HFF-Myc (cell line): ENCODE results near the gene ANKRD36C.
"Not testable (repeated sequence)": the region's sequence is repeated elsewhere in the genome, so short reads cannot be mapped to it uniquely, and the experiment has no call there.

ENCODE experiments used
- DNase-seq: peaks from one replicate; pipeline ENCODE4 v3.0.0-alpha.2; 2011; ENCODE audit warnings: low read depth; ENCODE audit errors: extremely low read depth
- H3K4me3 ChIP-seq: replicated peaks from 2 replicates; pipeline ENCODE4 v1.5.1; 2011; ENCODE audit warnings: low read depth, mild to moderate bottlenecking, control low read depth, low read length
- TF ChIP-seq, protein P1 (sequence below): IDR thresholded peaks from 2 replicates; pipeline ENCODE4 v1.5.1; 2012; ENCODE audit warnings: mild to moderate bottlenecking, low read depth, low read length, control low read depth; ENCODE audit errors: missing control alignments

Gene ANKRD36C

DNA sequence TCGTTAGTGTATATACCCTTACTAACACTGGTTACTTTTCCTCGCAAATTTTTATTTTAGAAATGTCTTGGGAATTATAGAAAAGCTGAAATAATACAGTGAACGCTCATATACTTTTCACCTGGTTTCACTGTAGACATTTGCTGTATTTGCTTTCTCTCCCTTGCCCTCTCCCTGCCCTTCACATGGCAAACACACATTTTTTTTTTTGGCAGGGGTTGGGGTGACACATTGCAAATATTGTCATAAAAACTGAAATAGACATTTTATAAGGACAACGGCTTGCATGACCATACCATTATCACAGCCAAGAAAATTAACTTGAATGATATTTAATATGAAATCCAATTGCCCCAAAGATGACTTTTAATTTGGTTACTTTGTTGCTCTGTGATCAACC is 24.7 kb upstream of the ANKRD36C start:
- not testable (repeated sequence) for DNase-seq, H3K4me3 ChIP-seq

DNA sequence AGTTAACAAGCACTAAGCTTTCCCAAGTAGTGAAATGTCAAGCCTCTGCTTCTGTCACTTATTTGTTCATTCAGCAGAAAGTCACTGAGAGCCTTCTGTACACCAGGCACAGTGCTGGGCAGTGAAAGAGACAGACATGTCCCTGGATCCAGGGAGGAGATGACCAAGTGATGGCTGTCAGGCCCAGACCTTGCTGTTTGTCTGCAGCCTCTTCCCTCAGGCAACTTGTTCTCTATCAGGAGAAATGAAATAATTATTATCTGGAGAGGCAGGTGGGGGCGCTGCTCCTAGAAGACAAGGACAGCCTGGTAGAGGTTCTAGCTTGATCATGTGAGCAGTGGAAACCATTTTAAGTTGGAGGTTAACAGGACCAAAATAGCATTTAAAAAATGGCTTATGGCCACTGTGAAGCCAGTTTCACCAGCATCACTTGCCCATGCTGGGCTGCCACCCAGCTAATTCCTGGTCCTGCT is 21.2 kb upstream of the ANKRD36C start:
- H3K4me3 ChIP-seq, DNase-seq: not testable (repeated sequence)

DNA sequence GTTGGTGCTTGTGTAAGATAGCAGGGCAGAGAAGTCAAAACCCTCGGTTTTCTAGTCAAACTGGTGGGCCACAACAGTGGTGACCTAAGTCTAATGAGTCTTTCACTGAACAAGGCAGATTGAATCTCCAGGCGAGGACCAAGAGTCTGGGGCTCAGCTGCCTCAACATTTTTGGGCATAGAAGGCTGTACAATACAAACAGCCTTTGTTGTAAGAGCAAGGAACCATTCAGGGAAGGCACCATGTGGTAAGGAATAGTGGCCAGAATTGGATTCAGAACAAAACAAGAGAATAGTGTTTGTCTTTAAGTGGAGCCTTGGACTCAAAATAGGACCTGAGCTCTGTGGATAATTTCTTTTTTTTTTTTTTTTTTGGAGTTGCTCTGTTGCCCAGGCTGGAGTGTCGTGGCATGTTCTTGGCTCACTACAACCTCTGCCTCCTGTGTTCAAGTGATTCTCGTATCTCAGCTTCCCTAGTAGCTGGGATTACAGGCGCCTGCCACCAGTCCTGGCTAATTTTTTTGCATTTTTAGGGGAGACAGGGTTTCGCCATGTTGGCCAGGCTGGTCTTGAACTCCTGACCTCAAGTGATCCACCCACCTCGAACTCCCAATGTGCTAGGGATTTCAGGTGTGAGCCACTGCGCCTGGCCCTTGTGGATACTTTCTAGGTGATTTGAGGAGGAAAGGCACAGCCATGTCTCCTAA is 20.6 kb upstream of the ANKRD36C start:
- DNase-seq = not testable (repeated sequence)

DNA sequence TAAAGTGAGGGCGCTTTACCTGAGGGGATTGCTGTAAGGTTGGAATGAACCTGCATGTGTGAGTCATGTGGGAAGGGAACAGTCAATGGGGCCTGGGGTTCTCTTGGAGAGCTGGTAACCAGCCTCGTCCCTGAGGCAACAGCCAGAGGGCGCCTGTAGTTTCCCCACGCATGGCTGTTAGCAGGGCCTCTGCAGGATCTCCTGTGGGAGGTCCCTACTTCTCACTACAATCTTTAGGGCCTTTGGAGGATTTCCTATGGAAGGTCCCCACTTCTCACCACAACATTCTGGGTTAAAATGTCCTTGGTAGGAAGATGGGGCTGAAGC is 19.5 kb upstream of the ANKRD36C start:
- peak overlapping the region; percentile 27; the same call in 1 of the 2 replicates for H3K4me3 ChIP-seq
- TF ChIP-seq, protein P1, sequence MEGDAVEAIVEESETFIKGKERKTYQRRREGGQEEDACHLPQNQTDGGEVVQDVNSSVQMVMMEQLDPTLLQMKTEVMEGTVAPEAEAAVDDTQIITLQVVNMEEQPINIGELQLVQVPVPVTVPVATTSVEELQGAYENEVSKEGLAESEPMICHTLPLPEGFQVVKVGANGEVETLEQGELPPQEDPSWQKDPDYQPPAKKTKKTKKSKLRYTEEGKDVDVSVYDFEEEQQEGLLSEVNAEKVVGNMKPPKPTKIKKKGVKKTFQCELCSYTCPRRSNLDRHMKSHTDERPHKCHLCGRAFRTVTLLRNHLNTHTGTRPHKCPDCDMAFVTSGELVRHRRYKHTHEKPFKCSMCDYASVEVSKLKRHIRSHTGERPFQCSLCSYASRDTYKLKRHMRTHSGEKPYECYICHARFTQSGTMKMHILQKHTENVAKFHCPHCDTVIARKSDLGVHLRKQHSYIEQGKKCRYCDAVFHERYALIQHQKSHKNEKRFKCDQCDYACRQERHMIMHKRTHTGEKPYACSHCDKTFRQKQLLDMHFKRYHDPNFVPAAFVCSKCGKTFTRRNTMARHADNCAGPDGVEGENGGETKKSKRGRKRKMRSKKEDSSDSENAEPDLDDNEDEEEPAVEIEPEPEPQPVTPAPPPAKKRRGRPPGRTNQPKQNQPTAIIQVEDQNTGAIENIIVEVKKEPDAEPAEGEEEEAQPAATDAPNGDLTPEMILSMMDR = peak; percentile 12
- DNase-seq = not testable (repeated sequence)

More for the DNA sequence above, 20.6 kb upstream of the ANKRD36C start:
- H3K4me3 ChIP-seq = not testable (repeated sequence)

DNA sequence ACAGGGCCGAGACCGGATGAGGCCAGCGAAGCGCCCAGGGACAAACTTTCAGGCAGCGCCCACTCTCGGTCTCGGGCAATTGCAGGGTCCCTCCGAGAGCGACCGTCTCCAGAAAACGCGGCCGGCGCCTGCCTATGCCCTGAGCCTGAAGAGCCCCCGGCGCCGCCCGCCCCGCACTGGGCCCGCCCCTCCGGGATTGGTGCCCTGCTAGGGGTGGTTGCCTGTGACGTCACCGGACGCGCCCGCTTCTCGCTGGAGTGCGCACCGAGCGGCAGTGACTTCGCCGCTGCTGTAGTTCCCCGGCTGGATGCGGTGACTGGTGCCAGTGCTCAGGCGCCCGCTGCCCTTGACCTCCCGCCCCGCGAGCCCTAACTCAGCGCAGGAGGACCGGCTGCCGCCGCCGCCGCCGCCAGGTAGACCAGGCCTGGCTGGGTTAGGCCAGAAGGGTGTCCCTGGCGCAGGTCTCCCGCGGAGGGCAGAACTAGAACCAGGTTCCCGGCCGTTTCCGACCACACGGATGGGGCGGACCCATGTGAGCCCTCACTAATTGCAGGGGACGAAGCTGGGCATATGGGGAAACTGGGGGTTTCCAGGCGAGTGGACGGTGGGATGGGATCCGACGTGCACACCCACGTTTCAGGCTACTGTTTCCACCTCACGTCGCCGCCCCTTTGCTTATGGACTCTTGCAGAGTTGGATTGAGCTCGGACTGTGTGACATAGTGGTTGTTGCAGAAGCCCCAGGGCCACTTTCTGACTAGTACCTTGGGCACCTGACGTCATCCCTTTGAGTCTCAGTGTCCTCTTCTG is 18.9 kb upstream of the ANKRD36C start:
- H3K4me3 ChIP-seq = peak overlapping the region; percentile 44
- peak; percentile 21 for DNase-seq

DNA sequence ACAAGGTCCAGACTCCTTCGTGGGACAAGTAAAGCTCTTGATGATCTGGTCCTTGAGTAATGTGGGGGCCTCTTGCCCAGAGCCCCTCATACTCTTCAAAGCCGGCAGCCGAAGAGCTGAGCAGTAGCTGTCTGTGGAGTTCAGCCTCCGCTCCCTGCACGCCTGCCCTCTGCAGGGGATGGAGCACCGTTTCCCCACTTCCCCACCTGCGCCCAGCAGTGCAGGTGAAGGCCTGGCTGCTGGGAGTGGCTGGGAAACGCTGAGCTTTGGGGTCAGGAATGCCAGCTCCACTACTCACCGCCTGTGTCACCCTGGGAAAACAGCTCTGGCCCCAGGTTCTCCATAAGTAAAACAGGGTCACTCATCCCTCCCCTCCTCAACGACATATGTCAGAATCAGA is 18.2 kb upstream of the ANKRD36C start:
- peak overlapping the region; percentile 44 for H3K4me3 ChIP-seq
- DNase-seq = not testable (repeated sequence)

DNA sequence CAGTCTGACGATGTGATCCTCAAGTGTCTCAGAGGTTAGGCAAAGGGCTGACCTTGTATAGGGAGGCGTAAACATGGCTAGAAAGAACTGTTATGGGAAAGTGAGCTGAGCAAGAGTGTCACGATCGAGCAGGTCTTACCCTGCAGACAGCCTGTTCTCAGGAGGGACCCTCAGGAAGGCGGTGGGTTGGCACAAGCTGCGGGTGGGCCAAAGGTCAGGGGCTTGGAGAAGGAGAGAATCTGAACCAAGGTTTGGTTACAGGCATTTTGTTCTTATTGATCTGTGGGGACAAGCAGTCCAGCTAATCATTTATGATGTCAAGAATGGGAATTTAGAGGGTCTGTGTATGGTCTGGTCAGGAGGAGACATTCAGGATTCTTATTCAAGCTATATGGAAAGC is 16.4 kb upstream of the ANKRD36C start:
- DNase-seq = not testable (repeated sequence)

DNA sequence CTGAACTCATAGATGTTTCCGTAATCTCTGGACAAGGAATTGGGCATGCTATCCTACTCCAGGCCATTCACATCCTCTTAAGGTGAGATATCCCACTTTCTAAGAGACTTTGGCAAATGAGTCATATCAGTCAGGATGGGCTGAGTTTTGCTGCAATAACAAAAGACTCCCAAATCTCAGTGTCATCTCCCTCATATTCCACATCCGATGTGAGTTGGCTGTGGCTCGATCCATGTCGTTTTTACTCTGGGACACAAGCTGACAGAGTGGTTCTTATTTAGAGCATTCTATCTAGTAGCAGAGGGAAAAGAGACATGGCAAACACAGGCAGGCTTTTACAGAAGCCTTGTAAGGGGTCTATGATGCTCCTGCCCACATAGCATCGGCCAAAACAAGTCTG is 14.6 kb upstream of the ANKRD36C start:
- not testable (repeated sequence) for DNase-seq, H3K4me3 ChIP-seq

More for the DNA sequence above, 16.4 kb upstream of the ANKRD36C start:
- not testable (repeated sequence) for H3K4me3 ChIP-seq

DNA sequence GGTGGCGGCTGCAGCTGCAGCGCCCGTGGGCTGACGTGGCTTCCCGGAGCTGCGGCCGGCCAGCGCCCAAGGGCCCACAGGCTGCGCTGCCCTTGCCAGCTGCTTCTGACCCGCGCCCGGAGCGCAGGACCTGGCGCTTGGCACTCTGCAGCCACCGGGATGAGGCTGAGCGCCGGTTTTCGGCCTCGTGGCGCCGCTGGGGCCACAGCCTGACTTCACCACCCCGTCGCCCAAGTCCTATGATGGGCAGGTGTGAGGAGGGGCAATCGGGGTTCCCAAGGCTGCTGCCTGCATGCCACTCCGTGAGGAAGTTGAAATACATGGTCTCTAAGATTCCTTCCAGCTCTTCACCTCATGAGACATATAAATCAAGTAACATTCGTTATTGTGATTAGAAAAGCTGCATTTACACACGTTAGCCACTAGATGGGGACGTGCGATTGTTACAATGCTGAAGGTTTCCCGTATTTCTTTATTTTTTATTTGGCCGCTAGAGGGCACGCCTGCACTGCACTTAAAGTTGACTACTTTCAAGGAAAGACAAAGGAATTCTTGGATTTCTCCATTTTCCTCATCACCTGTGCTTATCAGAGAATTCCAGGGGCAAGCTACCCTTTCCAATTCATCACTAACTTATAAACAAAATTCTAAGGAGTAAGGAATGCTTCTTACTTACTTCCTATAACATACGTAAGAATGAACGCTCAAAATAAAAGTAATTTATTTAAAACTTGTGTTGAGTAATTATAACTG is 1.1 kb upstream of the ANKRD36C start:
- TF ChIP-seq, protein P1 = peak; percentile 67
- peak overlapping the region; percentile 53 for H3K4me3 ChIP-seq
- DNase-seq = peak; percentile 19

DNA sequence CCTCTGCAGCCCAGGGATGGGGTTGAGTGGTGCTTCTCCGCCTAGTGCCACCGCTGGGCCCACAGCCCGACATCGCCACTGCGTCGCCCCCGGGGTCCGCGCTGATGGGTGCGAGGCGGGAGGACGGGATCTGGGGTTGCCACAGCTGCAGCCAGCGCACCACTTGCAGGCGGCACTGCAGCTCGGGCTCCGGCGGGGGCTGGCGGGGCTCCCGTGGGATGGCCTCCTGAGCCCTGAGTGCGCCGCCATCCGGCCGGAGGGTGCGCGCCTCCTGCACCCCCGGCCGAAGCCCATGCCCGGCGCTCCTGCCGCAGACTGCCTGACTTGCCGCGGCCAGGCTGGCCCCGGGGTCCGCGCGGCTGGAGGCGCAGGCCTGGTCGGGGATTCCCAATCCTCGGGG is 478 bp upstream of the ANKRD36C start:
- not testable (repeated sequence) for DNase-seq
- peak overlapping the region; percentile 53 for H3K4me3 ChIP-seq

DNA sequence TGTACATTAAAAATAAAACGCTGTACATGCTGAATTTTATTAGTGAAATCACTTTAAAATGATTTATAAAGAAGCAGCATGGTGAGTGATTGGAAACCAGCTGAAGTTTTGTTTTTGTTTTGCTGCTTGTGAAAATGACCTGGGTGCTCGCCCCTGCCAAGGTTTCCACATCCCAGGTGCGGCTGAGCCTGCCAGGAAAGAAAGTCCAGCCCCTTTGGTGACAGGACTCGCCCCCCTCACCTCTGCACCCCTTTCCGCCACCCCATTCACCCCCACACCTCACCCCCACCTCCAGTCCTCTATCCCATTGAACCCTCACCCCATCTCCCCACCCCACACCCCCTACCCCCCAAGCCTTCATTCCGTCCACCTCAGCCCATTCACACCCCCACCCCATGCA is 740 bp downstream of the ANKRD36C start:
- H3K4me3 ChIP-seq = peak overlapping the region; percentile 39
- not testable (repeated sequence) for DNase-seq

DNA sequence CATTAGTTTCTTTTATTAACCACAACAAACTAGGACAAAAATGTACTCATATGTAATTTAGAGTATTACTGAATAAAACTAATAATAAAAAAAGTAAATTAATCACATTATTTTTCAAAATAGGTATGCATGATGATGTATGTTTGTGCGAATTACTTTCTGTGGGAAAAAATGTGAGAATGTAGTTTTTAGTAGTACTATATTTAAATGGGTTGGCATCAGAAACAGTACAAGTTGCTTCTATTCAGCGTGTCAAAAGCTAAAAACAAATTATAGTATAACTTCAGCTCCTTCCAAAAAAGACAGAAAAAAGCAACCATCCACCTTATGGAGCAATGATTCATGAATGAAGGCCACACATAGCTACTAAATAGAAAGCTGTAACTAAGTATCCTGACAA is 40.0 kb downstream of the ANKRD36C start:
- DNase-seq, H3K4me3 ChIP-seq: not testable (repeated sequence)

DNA sequence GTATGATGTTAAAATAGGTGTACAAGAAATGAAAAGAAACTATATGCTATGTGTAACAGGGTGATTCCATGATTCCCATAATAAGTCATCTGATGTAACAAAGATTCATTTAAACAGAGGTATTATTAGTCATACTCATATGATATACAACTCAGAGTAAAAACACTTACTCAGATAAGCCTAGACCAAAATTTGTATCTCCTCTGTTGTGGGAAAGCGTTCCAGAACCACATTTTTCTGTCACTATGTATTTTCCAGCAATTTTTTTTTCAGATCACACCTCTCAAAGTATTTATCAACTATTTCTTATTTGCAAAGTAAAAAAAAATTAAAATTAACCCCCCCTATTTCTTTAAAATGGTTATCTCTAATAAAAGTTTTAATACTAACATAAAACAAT is 43.6 kb downstream of the ANKRD36C start:
- DNase-seq, H3K4me3 ChIP-seq: not testable (repeated sequence)

DNA sequence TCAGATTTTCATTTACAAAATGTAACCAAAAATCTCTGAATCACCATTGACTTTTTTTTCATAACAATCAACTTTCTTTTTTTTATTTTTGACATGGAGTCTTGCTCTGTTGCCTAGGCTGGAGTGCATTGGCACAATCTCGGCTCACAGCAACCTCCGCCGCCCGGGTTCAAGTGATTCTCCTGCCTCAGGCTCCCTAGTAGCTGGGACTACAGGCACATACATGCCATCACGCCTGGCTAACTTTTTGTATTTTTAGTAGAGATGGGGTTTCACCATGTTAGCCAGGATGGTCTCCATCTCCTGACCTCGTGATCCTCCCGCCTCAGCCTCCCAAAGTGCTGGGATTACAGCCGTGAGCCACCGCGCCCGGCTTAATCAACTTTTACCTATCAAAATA is 51.7 kb downstream of the ANKRD36C start:
- DNase-seq = not testable (repeated sequence)

DNA sequence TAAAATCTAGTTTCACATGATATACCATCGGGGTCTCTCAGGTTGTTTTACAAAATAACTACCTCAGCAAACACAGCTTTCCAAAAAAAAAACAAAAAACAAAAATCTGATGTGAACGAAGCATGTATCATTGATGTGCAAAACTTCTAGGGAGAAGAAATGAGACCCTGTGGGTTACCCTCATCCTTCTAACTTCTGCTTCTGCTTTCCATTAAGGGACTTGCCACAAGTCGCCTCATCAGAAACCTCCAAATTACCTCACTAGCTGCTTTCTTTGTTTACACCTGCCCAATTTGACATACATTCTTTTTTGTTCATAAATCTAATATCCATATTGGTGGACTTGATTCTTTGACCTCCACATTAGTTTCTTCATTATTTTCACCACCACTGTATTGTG is 60.9 kb downstream of the ANKRD36C start:
- DNase-seq, H3K4me3 ChIP-seq: not testable (repeated sequence)

More for the DNA sequence above, 51.7 kb downstream of the ANKRD36C start:
- not testable (repeated sequence) for H3K4me3 ChIP-seq

DNA sequence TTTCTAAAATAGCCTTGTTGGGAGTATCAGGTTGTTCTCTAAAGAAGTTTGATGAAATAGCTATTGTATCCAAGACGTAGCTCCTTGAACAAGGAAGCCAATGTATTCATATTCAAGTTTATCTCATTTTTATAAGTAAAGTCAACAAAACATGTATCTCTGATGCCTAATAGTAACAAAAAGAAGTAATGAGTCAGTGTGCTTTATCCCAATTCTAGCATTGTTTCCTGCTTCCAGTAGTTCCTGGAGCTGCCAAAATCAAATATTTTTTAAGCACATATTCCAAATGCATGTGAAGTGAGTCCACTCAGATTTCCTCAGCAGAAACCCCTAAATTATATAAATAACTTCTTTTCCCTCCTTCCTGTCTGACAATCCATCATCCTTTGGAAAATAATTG is 74.6 kb downstream of the ANKRD36C start:
- DNase-seq, H3K4me3 ChIP-seq: not testable (repeated sequence)
